ENCODE data around the gene RNF220. TPM values are rescaled to one million over a fixed set of nuclear protein-coding genes. Genes with fewer than 3 reads are reported as not detected.

The RNF220 gene
- total and polyA plus RNA-seq, 9 donors: 58.0 to 101 (median 64.7) TPM

- Histone ChIP-seq H3K9me3 (no peaks in the 10 kb centered on the region), H3K27ac (no peak overlapping the region), H3K27me3 (peaks cover 12% of the 10 kb centered on the region), H3K4me3 (peak overlapping the region; percentile 30), H3K36me3 (no peaks in the 10 kb centered on the region), H3K4me1 (ENCODE audit: insufficient read depth) (peaks cover 16% of the 10 kb centered on the region)
- intact Hi-C loops (cut with DNase I): no loop called here
- DNase-seq: no peak
- WGBS, 3 donors: 1 to 2% (median 1%) methylated on average over 53 to 66 of the region's 66 CpGs
- no peak for TF ChIP-seq POLR2A (IDR thresholded peaks at IDR 0.05)
- TF ChIP-seq EP300 (IDR thresholded peaks at IDR 0.05): no peak
- TF ChIP-seq CTCF (IDR thresholded peaks at IDR 0.05): no peak
Measured at GRCh38 chr1:44405798-44406736, 1.0 kb downstream of the RNF220 start.

- Histone ChIP-seq H3K27ac (no peak overlapping the region), H3K36me3 (no peaks in the 10 kb centered on the region), H3K9me3 (no peaks in the 10 kb centered on the region), H3K4me1 (ENCODE audit: insufficient read depth) (peaks cover 16% of the 10 kb centered on the region), H3K27me3 (peaks cover 12% of the 10 kb centered on the region), H3K4me3 (peak overlapping the region; percentile 4)
- TF ChIP-seq CTCF (IDR thresholded peaks at IDR 0.05) (no peak), EP300 (IDR thresholded peaks at IDR 0.05) (no peak), POLR2A (IDR thresholded peaks at IDR 0.05) (no peak)
- intact Hi-C loops (cut with DNase I): no loop called here
- DNase-seq: no peak
- 2 to 3% (median 3%) methylated on average over 47 to 50 of the region's 50 CpGs for WGBS, 3 donors
Measured at GRCh38 chr1:44406737-44407429, 1.8 kb downstream of the RNF220 start.

- intact Hi-C loops (cut with DNase I): no loop called here
- no peaks in the 10 kb centered on the region for H3K36me3 ChIP-seq
- WGBS, 3 donors: 4 to 6% (median 4%) methylated on average over 58 to 85 of the region's 85 CpGs
Measured at GRCh38 chr1:44407430-44408211, 2.6 kb downstream of the RNF220 start.

More at GRCh38 chr1:44407430-44408211, 2.6 kb downstream of the RNF220 start:
- no peak for TF ChIP-seq CTCF (IDR thresholded peaks at IDR 0.05)
- TF ChIP-seq POLR2A (IDR thresholded peaks at IDR 0.05): no peak
- no peak for TF ChIP-seq EP300 (IDR thresholded peaks at IDR 0.05)
- Histone ChIP-seq H3K27me3 (peaks cover 12% of the 10 kb centered on the region), H3K9me3 (no peaks in the 10 kb centered on the region), H3K4me1 (ENCODE audit: insufficient read depth) (peaks cover 16% of the 10 kb centered on the region), H3K4me3 (no peak overlapping the region), H3K27ac (no peak overlapping the region)
- DNase-seq: no peak
